UCSD-AML1 (cell line): ENCODE data around the gene HOMEZ.
"Not testable (repeated sequence)": the region's sequence is repeated elsewhere in the genome, so short reads cannot be mapped to it uniquely, and the experiment has no call there.

Source experiments
- DNase-seq: peaks from one replicate; lab custom pipeline; 2025; ENCODE audit not compliant: unreplicated experiment; lab: John Stamatoyannopoulos, UW

The HOMEZ gene

GRCh38 chr14:23232241-23232808 is 53.6 kb downstream of the HOMEZ start:
- not testable (repeated sequence) for DNase-seq

DNA sequence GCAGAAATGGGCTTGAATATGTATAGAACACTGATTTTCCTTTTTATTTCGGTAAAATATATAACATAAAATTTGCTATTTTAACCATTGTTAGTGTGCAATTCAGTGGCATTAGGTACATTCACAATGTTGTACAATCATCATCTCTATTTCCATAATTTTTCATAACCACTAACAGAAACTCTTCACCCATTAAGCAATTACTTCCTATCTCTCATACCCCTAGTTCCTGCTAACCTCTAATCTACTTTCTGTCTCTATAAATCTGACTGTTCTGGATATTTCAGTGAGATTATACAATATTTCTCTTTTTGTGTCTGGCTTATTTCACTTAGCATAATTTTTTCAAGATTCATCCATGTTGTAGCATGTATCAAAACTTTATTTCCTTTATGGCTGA is 57.1 kb downstream of the HOMEZ start:
- no peak for DNase-seq

DNA sequence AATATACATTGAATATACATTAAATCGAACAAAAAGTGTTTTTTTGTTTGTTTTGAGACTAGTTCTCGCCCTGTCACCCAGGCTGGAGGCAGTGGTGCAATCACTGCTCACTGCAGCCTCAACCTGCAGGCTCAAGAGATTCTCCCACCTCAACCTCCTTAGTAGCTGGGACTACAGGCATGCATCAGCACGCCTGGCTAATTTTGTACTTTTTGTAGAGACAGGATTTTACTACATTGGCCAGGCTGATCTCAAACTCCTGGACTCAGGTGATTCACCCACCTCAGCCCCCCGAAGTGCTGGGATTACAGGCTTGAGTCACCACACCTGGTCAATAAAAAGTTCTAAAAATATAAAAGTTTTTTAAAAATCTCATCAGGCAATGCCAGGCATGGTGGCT is 58.4 kb downstream of the HOMEZ start:
- DNase-seq, result no peak

- DNase-seq, result not testable (repeated sequence)
Observed at GRCh38 chr14:23224958-23225357, 61.0 kb downstream of the HOMEZ start.
